ENCODE measurements around the gene MBD1.

Gene MBD1

DNA sequence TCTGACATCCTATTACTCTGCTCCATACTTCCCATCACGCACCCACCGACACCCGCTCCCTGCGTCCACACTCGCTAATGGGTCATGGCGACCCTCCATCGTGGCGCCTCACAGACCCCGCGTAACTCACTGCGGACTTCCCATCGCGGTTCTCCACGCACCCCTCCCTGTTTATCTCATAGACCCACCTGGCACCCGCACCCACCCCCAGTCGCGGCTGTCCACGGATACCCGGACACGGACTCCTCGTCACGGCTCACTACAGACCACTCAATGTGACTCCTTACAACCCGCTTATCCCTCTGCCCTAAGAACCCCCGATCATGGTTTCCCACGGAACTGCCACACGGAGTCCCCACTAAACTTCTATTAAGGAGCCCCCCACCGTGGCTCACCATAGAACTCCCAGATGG, 5.7 kb upstream of the MBD1 start:
- Histone ChIP-seq H3K9ac (ENCODE audit: low read length) (peak overlapping the region; percentile 85), H3K4me3 (ENCODE audit: low read length) (peak overlapping the region; percentile 91), H3K4me1 (ENCODE audit: low read length) (peaks cover 11% of the 10 kb centered on the region), H3K4me2 (ENCODE audit: low read length) (peak overlapping the region; percentile 79), H2AFZ (ENCODE audit: low read depth, low read length) (peak overlapping the region; percentile 49; the same call in 1 of the 2 replicates), H3K27ac (ENCODE audit: low read length) (peak overlapping the region; percentile 31), H3K79me2 (ENCODE audit: low read length) (peaks cover 25% of the 10 kb centered on the region), H3K9me3 (ENCODE audit: insufficient read depth, low read length) (no peaks in the 10 kb centered on the region), H4K20me1 (ENCODE audit: insufficient read depth, low read length) (0 out of 2 replicates have a peak, but pooled peaks cover 5% of the 10 kb centered on the region), H3K27me3 (ENCODE audit: low read depth, low read length) (no peaks in the 10 kb centered on the region), H3K36me3 (replicated peaks; ENCODE audit: low read depth, low read length) (peaks cover 43% of the 10 kb centered on the region)
- no peak for TF ChIP-seq EZH2phosphoT487 (IDR thresholded peaks at IDR 0.05; ENCODE audit: low read depth)
- no peak for TF ChIP-seq CTCF (IDR thresholded peaks at IDR 0.05; ENCODE audit: low read depth, low read length)

DNA sequence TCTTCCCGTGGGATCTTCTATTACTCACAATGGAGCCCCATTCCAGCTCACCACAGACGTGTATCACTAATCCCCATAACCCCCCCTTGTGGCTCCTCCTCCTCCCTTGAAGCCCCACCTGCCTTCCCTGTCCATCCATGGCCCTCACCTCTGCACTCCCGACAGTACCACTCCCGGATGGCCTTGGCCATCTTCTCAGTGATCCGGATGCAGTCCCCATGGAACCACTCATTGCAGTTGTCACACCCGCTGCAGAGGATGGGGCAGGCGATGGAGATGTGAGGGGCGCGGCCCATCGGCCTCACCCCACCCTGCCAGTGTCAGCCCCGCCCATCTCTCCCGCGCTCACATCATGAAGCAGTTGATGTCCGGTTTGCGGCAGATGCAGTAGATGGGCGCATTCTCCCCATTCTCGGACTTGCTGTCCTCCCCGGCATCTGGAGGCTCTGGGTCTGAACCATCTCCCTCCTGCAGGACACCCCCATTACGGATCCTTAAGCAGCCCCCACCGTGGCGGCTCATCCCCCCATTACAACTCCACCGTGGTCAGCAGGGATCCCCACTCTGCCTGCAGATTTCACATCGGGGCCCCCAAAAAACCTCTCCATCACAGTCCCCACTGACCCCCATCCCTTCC, 5.2 kb upstream of the MBD1 start:
- Histone ChIP-seq H3K4me3 (ENCODE audit: low read length) (peak overlapping the region; percentile 91), H2AFZ (ENCODE audit: low read depth, low read length) (no peak overlapping the region)

GRCh38 chr18:50285631-50286321, 4.5 kb upstream of the MBD1 start:
- peak overlapping the region; percentile 79 for H3K4me2 ChIP-seq (ENCODE audit: low read length)
- peaks cover 14% of the 10 kb centered on the region for H3K4me1 ChIP-seq (ENCODE audit: low read length)
- H2AFZ ChIP-seq (ENCODE audit: low read depth, low read length): no peak overlapping the region
- no peaks in the 10 kb centered on the region for H3K9me3 ChIP-seq (ENCODE audit: insufficient read depth, low read length)
- no peaks in the 10 kb centered on the region for H3K27me3 ChIP-seq (ENCODE audit: low read depth, low read length)
- peak overlapping the region; percentile 85; the same call in 1 of the 2 replicates for H3K9ac ChIP-seq (ENCODE audit: low read length)
- peaks cover 46% of the 10 kb centered on the region for H3K36me3 ChIP-seq (replicated peaks; ENCODE audit: low read depth, low read length)
- peaks cover 33% of the 10 kb centered on the region for H3K79me2 ChIP-seq (ENCODE audit: low read length)
- H4K20me1 ChIP-seq (ENCODE audit: insufficient read depth, low read length): 0 out of 2 replicates have a peak, but pooled peaks cover 5% of the 10 kb centered on the region
- H3K27ac ChIP-seq (ENCODE audit: low read length): no peak overlapping the region
- TF ChIP-seq EZH2phosphoT487 (IDR thresholded peaks at IDR 0.05; ENCODE audit: low read depth): no peak
- no peak for TF ChIP-seq CTCF (IDR thresholded peaks at IDR 0.05; ENCODE audit: low read depth, low read length)
- H3K4me3 ChIP-seq (ENCODE audit: low read length): peak overlapping the region; percentile 91

More for the DNA sequence above, 5.2 kb upstream of the MBD1 start:
- 0 out of 2 replicates have a peak, but pooled peaks cover 5% of the 10 kb centered on the region for H4K20me1 ChIP-seq (ENCODE audit: insufficient read depth, low read length)
- peak overlapping the region; percentile 85 for H3K9ac ChIP-seq (ENCODE audit: low read length)
- H3K79me2 ChIP-seq (ENCODE audit: low read length): peaks cover 28% of the 10 kb centered on the region
- peaks cover 46% of the 10 kb centered on the region for H3K36me3 ChIP-seq (replicated peaks; ENCODE audit: low read depth, low read length)
- H3K27me3 ChIP-seq (ENCODE audit: low read depth, low read length): no peaks in the 10 kb centered on the region
- H3K9me3 ChIP-seq (ENCODE audit: insufficient read depth, low read length): no peaks in the 10 kb centered on the region
- peak overlapping the region; percentile 79 for H3K4me2 ChIP-seq (ENCODE audit: low read length)
- no peak overlapping the region for H3K27ac ChIP-seq (ENCODE audit: low read length)
- H3K4me1 ChIP-seq (ENCODE audit: low read length): peaks cover 14% of the 10 kb centered on the region
- TF ChIP-seq EZH2phosphoT487 (IDR thresholded peaks at IDR 0.05; ENCODE audit: low read depth) (no peak), CTCF (IDR thresholded peaks at IDR 0.05; ENCODE audit: low read depth, low read length) (no peak)

GRCh38 chr18:50285071-50285470, 3.7 kb upstream of the MBD1 start:
- TF ChIP-seq CTCF (IDR thresholded peaks at IDR 0.05; ENCODE audit: low read depth, low read length): no peak
- no peak for TF ChIP-seq EZH2phosphoT487 (IDR thresholded peaks at IDR 0.05; ENCODE audit: low read depth)
- no peaks in the 10 kb centered on the region for H3K27me3 ChIP-seq (ENCODE audit: low read depth, low read length)
- H3K9ac ChIP-seq (ENCODE audit: low read length): no peak overlapping the region
- no peaks in the 10 kb centered on the region for H3K9me3 ChIP-seq (ENCODE audit: insufficient read depth, low read length)
- H3K4me3 ChIP-seq (ENCODE audit: low read length): no peak overlapping the region
- H3K4me2 ChIP-seq (ENCODE audit: low read length): no peak overlapping the region
- H3K4me1 ChIP-seq (ENCODE audit: low read length): peaks cover 19% of the 10 kb centered on the region
- peaks cover 40% of the 10 kb centered on the region for H3K79me2 ChIP-seq (ENCODE audit: low read length)
- peaks cover 46% of the 10 kb centered on the region for H3K36me3 ChIP-seq (replicated peaks; ENCODE audit: low read depth, low read length)
- 0 out of 2 replicates have a peak, but pooled peaks cover 5% of the 10 kb centered on the region for H4K20me1 ChIP-seq (ENCODE audit: insufficient read depth, low read length)
- H3K27ac ChIP-seq (ENCODE audit: low read length): no peak overlapping the region
- no peak overlapping the region for H2AFZ ChIP-seq (ENCODE audit: low read depth, low read length)
